ENCODE measurements around the gene CSMD2. TPM values are rescaled to one million over a fixed set of nuclear protein-coding genes. Genes with fewer than 3 reads are reported as not detected.

CSMD2 gene
- total RNA-seq, 1 experiment from 2014 or later = 1.5 TPM

DNA sequence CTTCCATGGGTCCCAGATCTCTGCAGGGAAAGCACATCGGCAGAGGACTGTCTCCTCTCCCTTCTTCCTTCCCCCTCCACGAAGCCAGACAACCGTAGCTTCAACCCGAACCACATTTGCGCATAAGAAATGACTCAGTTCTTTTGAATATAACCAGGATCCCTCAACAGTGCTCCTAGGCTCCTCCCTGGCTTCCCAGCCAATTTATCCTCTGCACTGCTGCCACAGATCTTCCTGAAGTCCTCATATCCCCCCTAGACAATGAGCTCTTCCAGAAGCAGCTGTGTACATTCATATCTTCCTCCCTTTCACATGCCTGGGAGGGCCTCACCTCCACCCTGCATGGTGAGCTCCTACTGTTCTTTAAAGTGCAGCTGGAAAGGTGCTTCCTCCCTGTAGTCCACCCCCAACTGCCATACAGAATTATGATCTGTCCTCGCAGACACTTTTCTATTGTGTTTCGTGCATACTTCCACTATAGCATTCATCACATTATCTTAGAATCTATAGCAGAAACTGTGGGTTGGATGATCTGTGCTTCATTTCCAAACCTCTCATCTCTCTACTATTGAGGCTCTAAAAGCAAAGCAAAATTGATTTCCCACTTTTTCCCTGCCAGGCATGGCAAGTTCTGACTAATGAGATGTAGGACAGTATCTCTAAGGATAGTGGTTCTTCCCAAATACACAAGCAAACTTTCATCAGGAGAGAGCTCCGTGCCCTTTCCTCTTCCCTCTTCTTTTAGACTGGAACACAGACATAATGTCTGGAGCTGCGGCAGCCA, 480.4 kb downstream of the CSMD2 start:
- DNase-seq (ENCODE audit: low spot score) = no peak

DNA sequence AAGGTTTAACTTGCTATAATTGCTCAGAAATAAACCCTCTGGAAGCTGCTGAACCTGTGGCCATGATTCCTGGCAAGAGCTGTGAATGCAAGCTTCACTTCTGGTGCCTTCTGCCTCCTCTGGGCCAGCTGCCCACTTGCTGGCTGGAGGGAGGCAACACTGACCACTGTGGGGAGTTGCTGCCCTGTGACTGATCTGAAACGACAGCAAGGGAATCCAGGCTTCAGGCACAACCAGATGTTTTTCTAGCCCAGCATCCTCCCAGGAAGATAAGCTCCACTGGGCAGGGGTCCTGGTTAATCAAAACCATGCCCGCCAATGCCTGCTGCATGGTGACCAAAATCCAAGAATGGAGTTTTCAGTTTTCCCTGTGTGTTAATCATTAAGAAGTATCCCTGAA, 481.1 kb downstream of the CSMD2 start:
- DNase-seq (ENCODE audit: low spot score) = no peak

DNA sequence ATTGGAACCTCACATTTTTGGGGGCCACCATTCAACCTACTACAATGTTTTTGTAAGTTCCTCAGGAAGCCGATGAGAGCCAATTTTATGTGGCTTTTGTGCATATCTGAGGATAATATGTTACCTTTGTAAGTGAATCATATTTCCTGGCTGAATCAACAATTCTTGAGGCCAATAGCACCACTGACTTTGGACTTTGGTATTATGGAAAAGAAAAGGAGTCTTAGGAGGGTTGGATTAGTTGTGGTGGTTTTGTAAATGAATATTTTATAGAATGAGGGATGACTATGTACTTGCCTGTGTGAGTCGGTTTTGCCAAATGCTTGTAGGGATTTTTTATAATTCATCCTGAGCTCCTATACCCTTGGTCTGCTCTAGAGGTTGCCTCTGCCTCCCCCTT, 482.7 kb downstream of the CSMD2 start:
- DNase-seq (ENCODE audit: low spot score) = no peak

DNA sequence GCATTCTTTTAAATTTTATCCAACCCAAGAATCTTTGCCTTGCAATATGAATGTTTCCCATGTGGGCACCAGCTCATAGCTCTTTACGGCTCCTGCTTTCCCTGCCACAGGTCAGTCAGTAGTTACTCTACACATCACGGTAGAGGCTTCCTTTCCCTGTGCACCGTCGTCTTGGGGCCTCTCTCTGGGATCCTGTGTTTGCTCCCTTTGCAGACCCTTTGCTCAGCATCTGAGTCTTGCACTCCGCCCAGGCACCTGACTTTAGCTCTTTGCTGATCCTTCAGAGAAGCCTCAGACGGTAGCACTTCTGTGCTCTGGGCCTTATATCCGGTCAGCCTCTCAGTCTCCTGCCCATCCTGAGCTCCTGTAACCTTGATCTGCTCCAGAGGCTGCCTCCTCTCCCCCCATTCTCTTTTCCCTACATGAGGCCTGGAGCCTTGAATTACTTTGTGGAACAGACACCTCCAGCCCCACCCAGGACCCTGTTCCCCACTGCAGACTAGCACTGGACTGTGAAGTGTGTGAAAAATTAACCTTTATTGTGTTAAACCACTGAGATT, 484.7 kb downstream of the CSMD2 start:
- DNase-seq (ENCODE audit: low spot score) = no peak

DNA sequence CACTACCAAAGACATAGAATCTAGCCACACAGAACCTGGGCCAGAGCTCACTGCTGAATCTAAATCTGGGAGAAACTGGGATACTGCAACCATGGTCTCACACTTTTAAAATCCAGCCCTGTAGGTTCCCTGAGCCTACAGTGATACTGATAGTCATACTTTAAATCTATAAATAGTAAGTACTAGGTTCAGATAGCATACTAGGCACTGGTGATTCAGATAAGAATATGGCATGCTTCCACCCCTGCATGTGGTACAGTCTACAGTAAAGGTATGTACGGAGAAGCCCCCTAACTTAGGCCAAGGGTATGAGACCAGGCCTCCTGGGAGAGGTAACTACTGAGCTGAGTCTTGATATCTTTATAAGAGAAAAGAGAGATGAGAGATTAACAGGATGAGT, 494.5 kb downstream of the CSMD2 start:
- DNase-seq (ENCODE audit: low spot score) = no peak

DNA sequence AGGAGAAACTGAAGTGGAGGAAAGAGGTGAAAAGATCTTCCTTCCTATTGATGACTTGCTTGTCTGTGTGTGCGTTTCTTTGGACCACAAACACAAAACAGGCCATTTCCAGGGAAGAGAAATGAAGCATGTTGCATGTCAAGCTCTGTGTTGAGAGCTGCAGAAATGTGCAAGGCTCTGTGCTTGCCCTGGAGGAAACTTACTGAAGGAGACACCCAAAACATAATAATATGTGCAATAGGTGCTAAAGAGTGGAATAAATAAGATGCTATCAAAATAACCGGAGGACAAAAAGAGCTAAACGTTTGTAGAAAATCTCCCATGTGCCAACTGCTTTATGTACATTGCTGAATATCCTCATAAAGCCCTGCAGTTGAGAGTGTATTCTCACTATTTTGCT, 496.3 kb downstream of the CSMD2 start:
- no peak for DNase-seq (ENCODE audit: low spot score)

DNA sequence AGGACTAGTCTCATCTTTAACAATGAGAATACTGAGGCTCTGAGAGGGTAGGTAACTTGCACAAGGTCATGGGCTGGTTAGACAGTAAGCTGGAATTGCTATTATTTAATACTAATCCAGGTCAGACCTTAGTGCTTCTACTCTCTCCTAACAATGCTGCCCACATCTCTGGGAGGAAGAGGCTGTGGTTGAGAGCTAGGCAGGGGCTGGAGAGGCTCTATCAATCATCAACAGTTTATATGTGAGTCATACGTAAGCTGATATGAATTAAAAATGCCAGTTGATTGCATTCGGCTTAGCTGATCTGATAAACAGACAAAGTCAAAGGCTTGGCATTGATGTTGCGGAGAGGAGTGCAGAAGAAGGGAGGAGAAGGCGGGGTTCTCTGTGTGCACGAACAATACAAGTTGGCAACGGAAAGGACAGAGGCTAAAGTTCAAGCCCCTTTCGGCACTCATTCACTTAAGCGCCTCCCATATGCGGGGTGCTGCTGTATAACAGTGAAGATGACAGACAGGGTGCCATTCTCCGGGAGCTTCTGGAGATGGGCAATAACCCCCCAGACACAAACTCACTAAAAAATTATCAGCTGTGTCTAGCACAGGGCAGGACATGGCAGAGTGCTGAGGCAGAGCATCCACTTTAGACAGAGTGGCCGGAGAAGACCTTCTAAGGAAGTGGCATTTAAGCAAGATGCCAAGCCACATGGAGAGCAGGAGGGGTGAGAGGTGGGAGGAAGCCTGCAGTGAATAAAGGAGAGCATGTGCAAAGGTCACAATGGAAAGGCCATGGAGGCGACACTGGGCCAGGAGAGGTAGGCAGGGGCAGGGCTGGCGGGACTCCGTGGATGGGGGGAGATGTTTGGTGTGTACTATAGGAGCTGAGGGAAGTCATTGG, 497.4 kb downstream of the CSMD2 start:
- DNase-seq (ENCODE audit: low spot score) = no peak

DNA sequence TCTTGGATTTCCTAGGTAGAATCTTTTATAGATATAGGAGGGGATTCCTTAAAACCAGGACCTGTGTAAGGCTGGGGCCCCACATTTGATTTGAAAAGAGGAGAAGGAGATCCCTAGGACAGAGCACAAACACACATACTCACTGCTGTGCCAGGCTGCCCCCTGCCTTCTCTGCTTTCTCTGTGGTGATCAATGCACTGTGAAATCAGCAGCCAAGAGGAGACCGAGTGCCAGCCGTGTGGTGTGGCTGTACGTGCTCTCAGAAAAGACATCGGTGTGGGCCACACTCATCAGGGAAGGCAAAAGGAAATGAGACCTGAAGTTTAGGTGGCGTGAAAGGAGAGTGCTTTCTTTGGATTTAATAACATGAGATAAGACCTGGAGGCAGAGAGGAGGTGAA, 498.4 kb downstream of the CSMD2 start:
- DNase-seq (ENCODE audit: low spot score) = no peak

DNA sequence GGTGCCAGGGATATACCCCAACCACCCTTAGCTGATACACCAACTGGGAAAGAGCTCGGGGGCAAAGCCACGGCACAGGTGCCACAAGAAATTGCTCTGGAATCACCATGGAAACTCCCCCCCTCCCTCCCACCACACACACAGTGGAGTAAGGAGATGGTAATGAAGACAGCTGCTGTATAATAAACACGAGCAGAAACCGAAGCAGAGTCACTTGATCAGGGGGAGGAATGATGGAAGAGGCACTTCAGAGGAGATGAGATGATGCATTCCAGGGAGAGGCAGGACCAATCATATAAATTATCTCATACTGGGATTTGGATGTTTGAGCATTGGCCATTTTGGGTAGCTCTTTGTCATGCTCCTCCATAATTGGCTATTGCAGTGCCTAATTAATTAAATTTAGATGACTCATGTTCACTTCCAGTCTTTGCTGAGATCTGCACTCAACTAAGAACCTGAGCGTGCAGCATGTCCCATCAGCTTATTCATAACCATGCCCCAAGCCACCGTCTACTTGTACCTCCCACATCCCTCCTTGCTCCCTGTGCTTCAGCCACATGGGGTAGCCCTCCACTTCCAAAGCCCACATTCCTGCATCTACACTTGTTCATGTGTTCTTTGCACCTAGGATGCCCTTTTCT, 503.1 kb downstream of the CSMD2 start:
- no peak for DNase-seq (ENCODE audit: low spot score)

DNA sequence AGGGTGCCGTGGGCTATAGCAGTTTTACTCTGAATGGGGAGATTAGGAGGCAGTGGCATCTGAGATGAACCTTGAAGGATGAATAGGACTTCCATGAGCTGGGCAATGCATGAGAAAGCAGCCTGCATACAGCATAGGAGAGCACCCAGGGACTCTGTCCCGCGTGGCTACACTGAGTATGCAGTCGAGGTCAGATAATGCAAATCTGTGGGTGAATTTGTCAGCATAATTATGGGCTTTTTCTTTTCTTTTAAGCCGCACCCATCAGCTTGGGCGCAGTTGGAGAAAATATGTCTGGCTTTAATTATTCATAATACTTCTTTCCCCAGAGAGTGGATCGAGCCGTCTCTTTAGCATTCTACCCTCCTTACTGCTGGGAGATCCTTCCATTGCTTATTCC, 504.1 kb downstream of the CSMD2 start:
- no peak for DNase-seq (ENCODE audit: low spot score)

DNA sequence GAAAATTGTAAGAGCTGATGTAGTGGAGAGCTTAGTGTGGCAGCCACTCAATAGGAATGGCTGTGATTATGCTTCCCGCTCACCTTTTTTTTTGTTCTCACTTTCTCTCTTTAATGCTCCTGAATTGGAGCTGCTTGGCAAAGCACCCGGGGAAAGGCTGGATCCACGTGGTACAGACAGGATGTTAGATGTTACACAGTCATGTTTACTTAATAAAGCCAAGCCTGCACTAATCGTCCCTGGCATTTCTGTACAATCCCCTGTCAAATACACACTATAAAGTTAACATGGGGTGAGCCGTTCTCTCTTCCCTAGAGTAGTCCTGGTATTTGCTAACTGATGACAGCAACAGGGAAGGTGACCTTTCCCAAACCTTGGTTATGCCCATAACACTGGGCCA, 504.8 kb downstream of the CSMD2 start:
- DNase-seq (ENCODE audit: low spot score) = no peak

DNA sequence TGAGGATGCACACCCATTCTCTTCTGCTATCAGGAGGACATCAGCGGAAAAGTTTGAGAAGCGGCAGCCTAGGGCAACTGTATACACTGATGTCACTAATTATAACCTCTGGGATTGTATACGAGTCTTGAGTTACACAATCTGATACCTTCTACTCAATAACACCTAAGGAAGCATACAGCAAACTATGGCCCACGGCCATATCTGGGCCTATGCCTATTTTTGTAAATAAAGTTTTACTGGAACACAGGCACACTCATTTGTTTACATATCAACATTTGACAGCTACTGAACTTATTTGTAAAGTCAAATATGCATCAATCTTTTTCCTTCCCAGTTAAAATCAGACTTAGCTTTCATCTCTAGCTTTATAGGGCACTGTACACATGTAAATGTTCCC, 505.4 kb downstream of the CSMD2 start:
- DNase-seq (ENCODE audit: low spot score) = no peak

DNA sequence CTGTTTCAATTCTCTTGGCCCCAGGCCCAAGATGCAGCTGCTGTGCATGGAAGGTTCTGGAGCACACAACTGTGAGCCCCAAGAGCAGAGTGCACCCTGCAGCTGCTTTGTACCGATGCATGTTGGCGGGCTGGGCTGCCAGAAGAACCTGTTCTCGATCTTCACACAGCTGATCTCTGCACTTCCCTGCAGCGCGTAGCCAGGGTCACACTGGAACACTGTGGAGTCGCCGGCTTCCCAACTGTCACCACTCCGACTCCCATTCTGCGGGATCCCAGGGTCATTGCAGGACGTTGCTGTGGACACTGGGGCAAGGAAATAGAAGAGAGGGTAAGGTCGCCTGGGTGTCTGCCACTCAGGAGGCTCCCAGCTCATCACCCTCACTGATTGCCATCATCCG, 507.2 kb downstream of the CSMD2 start:
- no peak for DNase-seq (ENCODE audit: low spot score)

DNA sequence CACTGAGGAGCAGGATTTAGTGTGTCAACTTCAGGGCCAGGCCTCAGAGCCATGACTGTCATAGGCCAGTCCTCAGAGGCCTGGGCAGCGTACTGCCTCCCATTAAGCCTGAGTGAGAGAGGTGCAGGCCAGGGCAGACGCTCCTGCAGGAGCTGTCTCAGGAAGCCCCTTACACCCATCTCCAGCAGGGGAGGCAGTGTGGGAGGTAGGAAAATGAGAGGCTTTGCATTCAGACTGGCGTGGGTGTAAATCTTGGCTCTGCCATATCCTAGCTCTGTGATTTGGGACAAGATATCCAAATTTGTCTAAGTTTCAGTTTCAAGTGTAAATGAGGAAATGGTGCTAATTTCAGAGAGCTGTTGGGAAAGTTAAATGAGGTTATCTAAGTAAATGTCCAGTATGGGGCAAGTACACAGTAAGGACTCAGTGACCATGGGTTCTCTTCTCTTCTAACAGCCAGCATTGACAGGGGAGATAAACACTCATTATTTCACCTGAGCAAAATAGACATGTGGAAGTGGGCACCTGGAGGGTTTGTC, 508.5 kb downstream of the CSMD2 start:
- DNase-seq (ENCODE audit: low spot score) = no peak

DNA sequence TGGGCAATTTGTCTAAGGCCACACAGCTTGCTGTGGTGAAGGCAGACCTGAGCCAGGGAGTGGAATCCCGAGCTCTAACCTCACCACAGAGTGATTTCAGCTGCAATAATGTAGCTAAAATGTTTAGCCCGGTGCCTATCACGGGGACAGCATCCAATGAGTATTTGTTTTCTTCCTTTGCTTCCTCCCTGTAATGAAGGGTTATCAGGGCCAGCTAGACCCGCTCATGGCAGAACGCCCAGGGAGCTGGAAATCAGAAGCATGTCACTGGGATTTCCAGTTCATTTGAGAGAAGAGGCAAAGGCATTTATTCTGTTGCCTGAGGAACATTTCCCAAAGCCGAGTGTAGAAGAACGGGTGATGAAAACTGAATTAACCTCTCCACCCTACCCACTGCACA, 509.5 kb downstream of the CSMD2 start:
- no peak for DNase-seq (ENCODE audit: low spot score)

DNA sequence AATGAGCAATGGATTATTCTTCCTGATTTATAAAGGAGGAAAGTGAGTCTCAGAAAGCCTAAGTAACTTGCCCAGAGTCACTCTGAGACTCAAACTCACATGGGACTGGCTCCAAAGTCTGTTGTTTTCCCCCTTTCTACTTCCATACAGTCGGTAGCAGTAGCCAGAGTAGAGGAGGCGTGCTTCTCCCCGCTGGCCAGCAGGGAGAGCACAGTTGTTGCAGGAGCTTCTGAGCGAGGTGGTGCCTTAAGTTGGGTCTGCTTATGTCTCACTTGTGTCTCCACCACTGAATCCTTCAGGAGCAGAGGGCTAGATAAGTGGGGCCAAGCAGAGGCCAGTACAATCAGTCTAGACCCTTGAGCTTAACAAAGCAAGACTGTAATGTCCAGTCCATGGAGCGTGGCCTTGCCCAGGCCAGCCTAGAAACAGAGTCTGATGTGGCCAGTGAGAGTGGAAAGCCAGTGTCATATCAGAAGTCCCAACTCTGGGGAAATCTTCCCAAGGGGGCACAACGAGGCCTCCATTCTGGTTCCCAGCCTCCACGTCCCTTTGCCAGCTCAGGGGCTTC, 510.7 kb downstream of the CSMD2 start:
- DNase-seq (ENCODE audit: low spot score) = no peak

DNA sequence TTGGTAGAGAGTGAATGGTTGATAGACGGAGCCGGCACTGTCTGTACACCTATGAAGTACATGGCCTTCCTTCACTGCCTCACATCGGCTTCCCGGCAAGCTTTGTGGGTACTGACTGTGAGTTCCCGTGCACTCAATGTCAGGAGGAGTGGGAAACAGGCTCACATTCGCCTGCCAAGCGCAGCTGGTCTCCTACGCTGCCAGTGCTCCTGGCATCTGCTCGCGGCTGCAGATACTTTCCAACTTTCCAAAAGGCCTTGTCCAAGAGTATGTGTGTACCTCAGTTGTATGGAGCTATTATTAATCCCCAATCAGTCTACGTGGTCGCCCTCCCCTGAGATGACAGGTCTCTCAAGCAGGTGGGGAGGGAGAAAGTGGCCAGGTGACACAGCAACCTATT, 511.8 kb downstream of the CSMD2 start:
- DNase-seq (ENCODE audit: low spot score) = no peak

DNA sequence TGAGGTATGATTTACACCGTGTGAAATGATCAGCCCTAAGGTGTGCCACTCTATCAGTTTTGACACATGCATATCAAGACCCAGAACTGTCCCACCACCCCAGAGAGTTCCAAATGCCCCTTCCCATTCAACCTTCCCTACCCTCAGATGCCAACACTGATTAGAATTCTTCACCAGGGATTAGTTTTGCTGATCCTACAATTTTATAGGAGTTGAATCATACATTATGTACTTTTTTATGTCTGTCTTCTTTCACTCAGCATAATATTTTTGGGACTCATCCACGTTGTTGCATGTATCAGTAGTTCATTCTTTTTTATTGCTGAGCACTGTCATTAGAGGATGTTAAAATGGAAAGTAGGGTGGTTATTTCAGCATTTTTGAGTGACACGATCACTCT, 514.3 kb downstream of the CSMD2 start:
- DNase-seq (ENCODE audit: low spot score) = no peak

DNA sequence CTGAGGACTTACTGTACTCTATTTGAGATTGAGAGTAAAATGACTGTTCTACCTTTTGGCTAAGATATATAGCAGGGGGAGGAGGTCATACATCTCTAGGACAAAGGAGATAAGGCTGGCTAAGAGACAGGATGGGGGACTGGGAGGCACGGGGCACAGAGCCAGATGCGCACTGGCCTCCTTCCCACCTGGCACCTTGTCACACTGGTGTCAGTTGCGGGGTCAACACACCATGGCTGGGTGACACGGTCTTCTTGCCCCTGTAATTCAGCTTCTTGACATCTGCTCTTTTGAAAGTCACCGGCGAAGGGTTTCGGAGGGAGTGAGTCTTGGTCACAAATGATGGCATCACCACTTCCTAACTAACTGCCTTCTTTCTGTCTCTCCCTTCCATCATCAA, 515.3 kb downstream of the CSMD2 start:
- no peak for DNase-seq (ENCODE audit: low spot score)

DNA sequence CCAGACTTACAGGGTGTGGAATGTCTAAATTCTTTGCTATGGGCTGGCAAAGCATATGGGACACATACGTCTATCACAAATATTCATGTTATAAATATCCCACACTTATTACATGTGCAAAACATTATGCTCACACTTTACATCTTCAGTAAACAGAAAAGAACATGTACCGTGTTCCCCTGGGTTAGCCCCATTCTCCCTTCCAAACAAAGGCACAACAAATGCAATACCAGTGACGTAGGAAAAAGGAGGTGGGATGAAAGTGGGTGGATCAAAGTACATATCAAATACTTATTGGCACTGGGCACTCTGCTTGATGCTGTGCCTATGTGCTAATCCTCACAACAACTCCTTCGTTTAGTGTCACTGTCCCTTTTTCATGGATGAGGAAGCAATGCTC, 521.8 kb downstream of the CSMD2 start:
- no peak for DNase-seq (ENCODE audit: low spot score)

DNA sequence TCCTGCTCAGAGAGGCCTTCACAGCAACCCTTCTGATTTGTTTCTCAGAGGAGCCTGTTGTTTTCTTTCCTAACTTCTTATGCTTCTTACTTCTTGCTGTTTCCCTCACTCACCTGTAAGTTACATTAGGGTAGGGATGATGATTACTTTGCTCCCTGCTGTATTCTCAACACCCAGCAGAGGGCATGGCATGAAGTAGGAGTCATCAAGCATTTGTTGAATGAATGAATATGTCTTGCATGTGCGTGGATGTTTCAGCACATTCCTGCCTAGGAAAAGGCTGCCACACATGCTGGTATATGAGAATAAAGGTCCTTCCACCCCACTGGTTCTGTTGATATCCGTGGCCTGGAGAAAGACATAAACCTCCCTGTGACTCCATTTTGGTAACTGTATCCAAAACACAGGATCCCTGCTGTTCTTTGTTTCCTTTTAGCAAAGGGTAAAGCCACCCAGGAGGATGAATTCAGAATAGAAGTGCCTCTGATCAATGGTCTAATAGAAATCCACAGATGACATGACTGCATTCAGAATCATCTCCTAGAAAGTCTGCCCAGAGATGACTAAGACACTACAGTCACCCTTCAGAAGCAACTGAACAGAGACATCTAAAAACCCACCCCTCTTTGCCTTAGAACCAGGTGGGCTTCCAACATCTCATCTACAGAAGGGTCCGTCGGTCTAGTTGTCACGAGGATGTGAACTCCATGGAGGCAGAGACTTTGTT, 523.8 kb downstream of the CSMD2 start:
- no peak for DNase-seq (ENCODE audit: low spot score)
